Mesothelial cell of epicardium (in vitro differentiated cells): Measurements from ENCODE around the gene MUC4. TPM values are rescaled to one million over a fixed set of nuclear protein-coding genes. Genes with fewer than 3 reads are reported as not detected.
"Not testable (repeated sequence)": the region's sequence is repeated elsewhere in the genome, so short reads cannot be mapped to it uniquely, and the experiment has no call there.

Source experiments
- DNase-seq, 2 experiments: peaks; one replicate each; pipeline ENCODE4 v3.0.0; 2021; ENCODE audit warnings: low spot score in 2 of 2; ENCODE audit not compliant: unreplicated experiment in 2 of 2
- H3K27ac Mint-ChIP-seq: 2 replicates; pipeline ENCODE4 v1.8.0; 2021; ENCODE audit warnings: mixed read lengths
- H3K27me3 Mint-ChIP-seq: 2 replicates; pipeline ENCODE4 v1.8.0; 2021; ENCODE audit warnings: low read depth, mixed read lengths
- H3K36me3 Mint-ChIP-seq: 2 replicates; pipeline ENCODE4 v1.8.0; 2021; ENCODE audit warnings: mixed read lengths
- H3K4me1 Mint-ChIP-seq: 2 replicates; pipeline ENCODE4 v1.8.0; 2021; ENCODE audit warnings: mixed read lengths
- H3K4me3 Mint-ChIP-seq: 2 replicates; pipeline ENCODE4 v1.8.0; 2021; ENCODE audit warnings: mild to moderate bottlenecking, moderate library complexity, mixed read lengths
- H3K9me3 Mint-ChIP-seq: 2 replicates; pipeline ENCODE4 v1.8.0; 2021; ENCODE audit warnings: mixed read lengths
- CTCF ChIP-seq: fragments of 200-600 bp; sonication (generic); IDR thresholded peaks from one replicate; pipeline ENCODE4 v1.5.0; 2021; ENCODE audit warnings: antibody characterized with exemption; ENCODE audit not compliant: unreplicated experiment
- total RNA-seq: library from RNA; stranded (reverse); gene quantifications from 3 replicates; pipeline ENCODE4 v1.2.1, GENCODE V29; 2021

Gene MUC4
- total RNA-seq, 1 donor from 2014 or later = 0.96 TPM

GRCh38 chr3:195752066-195752465, 59.7 kb downstream of the MUC4 start:
- no peaks in the 10 kb centered on the region for H3K9me3 Mint-ChIP-seq
- H3K4me3 Mint-ChIP-seq = no peak overlapping the region
- H3K36me3 Mint-ChIP-seq = no peaks in the 10 kb centered on the region
- no peak overlapping the region for H3K27ac Mint-ChIP-seq
- DNase-seq = no peak
- H3K27me3 Mint-ChIP-seq = peaks cover 14% of the 10 kb centered on the region
- H3K4me1 Mint-ChIP-seq = peaks cover 2% of the 10 kb centered on the region
- no peak for TF ChIP-seq CTCF

GRCh38 chr3:195751560-195751959, 60.2 kb downstream of the MUC4 start:
- Mint-ChIP-seq H3K27me3 (peaks cover 19% of the 10 kb centered on the region), H3K27ac (no peak overlapping the region), H3K36me3 (no peaks in the 10 kb centered on the region), H3K4me3 (no peak overlapping the region), H3K4me1 (no peaks in the 10 kb centered on the region), H3K9me3 (no peaks in the 10 kb centered on the region)
- no peak for DNase-seq
- TF ChIP-seq CTCF = no peak

- no peak for DNase-seq
- Mint-ChIP-seq H3K4me1 (no peaks in the 10 kb centered on the region), H3K27me3 (peaks cover 24% of the 10 kb centered on the region), H3K36me3 (no peaks in the 10 kb centered on the region), H3K9me3 (no peaks in the 10 kb centered on the region), H3K27ac (no peak overlapping the region), H3K4me3 (no peak overlapping the region)
- TF ChIP-seq CTCF = no peak
Measured at GRCh38 chr3:195750797-195751520, 60.8 kb downstream of the MUC4 start.

GRCh38 chr3:195749101-195749500, 62.6 kb downstream of the MUC4 start:
- peaks cover 35% of the 10 kb centered on the region for H3K27me3 Mint-ChIP-seq
- H3K27ac Mint-ChIP-seq, H3K36me3 Mint-ChIP-seq, H3K9me3 Mint-ChIP-seq, H3K4me1 Mint-ChIP-seq, H3K4me3 Mint-ChIP-seq, DNase-seq: not testable (repeated sequence)

- no peak overlapping the region for H3K4me3 Mint-ChIP-seq
- H3K27me3 Mint-ChIP-seq = peaks cover 37% of the 10 kb centered on the region
Measured at GRCh38 chr3:195748661-195749060, 63.1 kb downstream of the MUC4 start.

More at GRCh38 chr3:195748661-195749060, 63.1 kb downstream of the MUC4 start:
- Mint-ChIP-seq H3K9me3 (no peaks in the 10 kb centered on the region), H3K4me1 (no peaks in the 10 kb centered on the region), H3K27ac (no peak overlapping the region), H3K36me3 (no peaks in the 10 kb centered on the region)
- no peak for DNase-seq
- TF ChIP-seq CTCF = no peak
